SH-SY5Y (cell line): ENCODE measurements around the gene TRUB2.

ENCODE experiments used
- GATA2 ChIP-seq: IDR thresholded peaks from 2 replicates; pipeline ENCODE4 v1.6.1; 2011; ENCODE audit warnings: mild to moderate bottlenecking, low read depth, low read length
- GATA3 ChIP-seq: IDR thresholded peaks from 2 replicates; pipeline ENCODE4 v1.6.1; 2011; ENCODE audit warnings: low read depth, mild to moderate bottlenecking, low read length, moderate library complexity

DNA sequence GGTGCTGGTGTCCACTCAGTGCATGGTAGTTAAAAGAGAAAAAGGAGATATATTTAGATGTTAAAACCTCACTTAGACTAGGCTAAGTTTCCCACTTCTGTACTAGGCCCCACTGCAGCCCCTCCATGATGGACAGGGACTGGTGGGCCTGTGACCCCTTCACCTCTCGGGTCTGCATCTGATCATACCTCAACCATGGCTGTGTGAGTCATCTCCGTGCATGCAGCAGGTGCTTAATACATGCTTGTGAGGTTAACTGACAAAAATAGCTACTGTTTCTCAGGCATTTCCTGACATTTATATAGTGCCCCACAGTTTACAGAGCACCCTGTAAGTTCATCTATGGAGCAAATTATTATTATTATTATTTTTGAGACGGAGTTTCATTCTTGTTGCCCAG lies 40.5 kb upstream of the TRUB2 start:
- no peak for TF ChIP-seq GATA2
- no peak for TF ChIP-seq GATA3
